ENCODE measurements around the gene LGALS8.

Gene LGALS8

DNA sequence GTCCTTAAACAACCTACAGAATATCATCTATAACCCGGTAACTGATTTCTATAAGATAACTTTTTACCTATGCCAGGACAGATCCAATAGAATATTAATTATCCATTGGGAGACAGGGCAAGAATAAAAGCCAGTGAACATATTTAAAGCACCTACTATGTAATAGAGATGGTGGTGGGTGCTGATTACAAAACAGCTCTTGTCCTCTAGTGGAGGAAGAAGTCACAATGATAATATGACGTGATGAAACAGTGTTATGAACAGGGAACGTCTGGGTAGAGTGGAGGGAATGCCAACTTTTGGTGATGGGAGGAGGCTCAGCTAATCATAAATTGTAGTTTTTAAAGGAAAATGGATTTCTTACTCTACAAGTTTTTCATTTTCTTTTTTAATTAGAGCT is 2.3 kb downstream of the LGALS8 start:
- Histone ChIP-seq H3K4me1 (ENCODE audit: control insufficient read depth, insufficient read depth, low read length) (peaks cover 9% of the 10 kb centered on the region), H3K4me3 (ENCODE audit: low read length) (no peak overlapping the region), H3K9ac (ENCODE audit: low read length) (no peak overlapping the region), H3K9me3 (ENCODE audit: control insufficient read depth, low read length) (no peaks in the 10 kb centered on the region), H3K36me3 (ENCODE audit: control insufficient read depth, insufficient read depth, low read length, severe bottlenecking) (peaks cover 17% of the 10 kb centered on the region), H3K27me3 (replicated peaks; ENCODE audit: control insufficient read depth, insufficient read depth, low read length) (no peaks in the 10 kb centered on the region)
- DNase-seq (ENCODE audit: low read depth) = no peak

- no peak for DNase-seq (ENCODE audit: low read depth)
- Histone ChIP-seq H3K4me1 (ENCODE audit: control insufficient read depth, insufficient read depth, low read length) (peaks cover 9% of the 10 kb centered on the region), H3K9ac (ENCODE audit: low read length) (no peak overlapping the region), H3K4me3 (ENCODE audit: low read length) (no peak overlapping the region), H3K36me3 (ENCODE audit: control insufficient read depth, insufficient read depth, low read length, severe bottlenecking) (peaks cover 26% of the 10 kb centered on the region), H3K9me3 (ENCODE audit: control insufficient read depth, low read length) (no peaks in the 10 kb centered on the region), H3K27me3 (replicated peaks; ENCODE audit: control insufficient read depth, insufficient read depth, low read length) (no peaks in the 10 kb centered on the region)
Observed at GRCh38 chr1:236530286-236530685, 6.5 kb downstream of the LGALS8 start.

DNA sequence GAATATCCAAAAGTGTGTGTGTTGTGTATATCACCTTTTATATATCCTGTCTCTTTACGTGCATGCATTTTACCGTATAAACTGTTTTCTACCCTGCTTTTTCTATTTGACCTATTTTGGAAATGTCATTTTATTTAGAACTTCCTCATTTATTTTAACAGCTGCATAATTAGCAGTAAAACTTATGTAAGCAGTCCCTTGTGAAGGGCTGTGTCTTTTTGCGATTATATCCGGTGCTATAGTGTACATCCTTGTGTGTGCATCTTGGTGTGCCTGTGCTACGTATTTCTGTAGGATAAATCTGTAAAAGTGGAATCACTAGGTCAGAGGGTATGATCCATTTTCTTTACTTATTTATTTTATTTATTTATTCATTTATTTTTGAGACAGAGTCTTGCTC is 7.2 kb downstream of the LGALS8 start:
- Histone ChIP-seq H3K4me3 (ENCODE audit: low read length) (no peak overlapping the region), H3K4me1 (ENCODE audit: control insufficient read depth, insufficient read depth, low read length) (peaks cover 9% of the 10 kb centered on the region), H3K36me3 (ENCODE audit: control insufficient read depth, insufficient read depth, low read length, severe bottlenecking) (peaks cover 27% of the 10 kb centered on the region), H3K9ac (ENCODE audit: low read length) (no peak overlapping the region), H3K27me3 (replicated peaks; ENCODE audit: control insufficient read depth, insufficient read depth, low read length) (no peaks in the 10 kb centered on the region), H3K9me3 (ENCODE audit: control insufficient read depth, low read length) (no peaks in the 10 kb centered on the region)
- no peak for DNase-seq (ENCODE audit: low read depth)

DNA sequence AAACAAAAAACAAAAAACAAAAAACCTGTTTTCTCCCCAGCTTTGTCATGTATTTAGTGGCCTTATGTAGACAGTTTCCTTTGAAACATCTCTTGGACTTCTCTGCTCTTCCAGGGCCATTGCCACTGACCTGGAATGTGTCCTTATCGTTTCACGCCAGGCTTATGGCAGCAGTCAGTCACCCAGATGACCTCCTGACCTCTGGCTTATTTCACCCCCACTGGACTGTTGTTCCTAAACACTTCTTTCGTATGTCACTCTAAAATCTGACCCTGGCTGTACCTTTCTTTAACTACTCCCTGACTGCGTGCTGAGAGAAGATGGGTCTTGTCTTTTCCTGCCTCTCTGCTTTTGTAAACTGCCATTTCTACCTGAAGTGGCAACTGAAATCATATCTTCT is 9.1 kb downstream of the LGALS8 start:
- Histone ChIP-seq H3K4me1 (ENCODE audit: control insufficient read depth, insufficient read depth, low read length) (peaks cover 9% of the 10 kb centered on the region), H3K4me3 (ENCODE audit: low read length) (no peak overlapping the region), H3K36me3 (ENCODE audit: control insufficient read depth, insufficient read depth, low read length, severe bottlenecking) (peaks cover 22% of the 10 kb centered on the region), H3K9ac (ENCODE audit: low read length) (no peak overlapping the region), H3K27me3 (replicated peaks; ENCODE audit: control insufficient read depth, insufficient read depth, low read length) (no peaks in the 10 kb centered on the region), H3K9me3 (ENCODE audit: control insufficient read depth, low read length) (no peaks in the 10 kb centered on the region)
- DNase-seq (ENCODE audit: low read depth) = no peak

DNA sequence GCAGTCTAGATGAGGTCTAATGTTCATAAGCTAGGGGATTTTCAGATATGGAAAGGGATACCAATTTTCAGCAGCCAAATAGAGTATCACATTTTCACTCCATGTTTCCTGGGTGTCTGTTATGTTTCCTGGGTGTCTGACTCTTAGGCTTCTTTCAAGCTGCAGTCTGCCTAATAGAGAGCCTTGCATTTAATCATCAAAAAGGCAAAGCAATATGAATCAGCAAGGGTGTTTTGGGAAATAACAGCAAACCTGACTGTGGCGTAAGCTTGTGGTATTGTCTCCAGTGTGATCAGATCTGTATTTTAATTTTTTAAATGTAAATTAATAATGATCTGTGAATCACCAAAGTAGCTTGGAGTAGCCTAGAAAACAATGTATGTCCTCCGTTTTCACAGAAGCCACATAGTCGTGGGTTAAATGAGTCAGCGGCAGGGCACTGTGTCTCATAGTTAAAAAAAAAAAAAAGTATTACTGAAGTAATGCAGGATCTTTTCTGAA is 10.4 kb downstream of the LGALS8 start:
- Histone ChIP-seq H3K36me3 (ENCODE audit: control insufficient read depth, insufficient read depth, low read length, severe bottlenecking) (peaks cover 34% of the 10 kb centered on the region), H3K4me1 (ENCODE audit: control insufficient read depth, insufficient read depth, low read length) (peaks cover 9% of the 10 kb centered on the region), H3K27me3 (replicated peaks; ENCODE audit: control insufficient read depth, insufficient read depth, low read length) (no peaks in the 10 kb centered on the region), H3K4me3 (ENCODE audit: low read length) (no peak overlapping the region), H3K9me3 (ENCODE audit: control insufficient read depth, low read length) (no peaks in the 10 kb centered on the region), H3K9ac (ENCODE audit: low read length) (no peak overlapping the region)
- peak; percentile 57 for DNase-seq (ENCODE audit: low read depth)

GRCh38 chr1:236535190-236535589 is 11.4 kb downstream of the LGALS8 start:
- Histone ChIP-seq H3K9me3 (ENCODE audit: control insufficient read depth, low read length) (no peaks in the 10 kb centered on the region), H3K27me3 (replicated peaks; ENCODE audit: control insufficient read depth, insufficient read depth, low read length) (no peaks in the 10 kb centered on the region), H3K4me1 (ENCODE audit: control insufficient read depth, insufficient read depth, low read length) (peaks cover 9% of the 10 kb centered on the region), H3K4me3 (ENCODE audit: low read length) (no peak overlapping the region), H3K36me3 (ENCODE audit: control insufficient read depth, insufficient read depth, low read length, severe bottlenecking) (peaks cover 44% of the 10 kb centered on the region), H3K9ac (ENCODE audit: low read length) (no peak overlapping the region)
- no peak for DNase-seq (ENCODE audit: low read depth)

GRCh38 chr1:236535662-236536161 is 11.9 kb downstream of the LGALS8 start:
- Histone ChIP-seq H3K9ac (ENCODE audit: low read length) (no peak overlapping the region), H3K36me3 (ENCODE audit: control insufficient read depth, insufficient read depth, low read length, severe bottlenecking) (peaks cover 49% of the 10 kb centered on the region), H3K9me3 (ENCODE audit: control insufficient read depth, low read length) (no peaks in the 10 kb centered on the region), H3K27me3 (replicated peaks; ENCODE audit: control insufficient read depth, insufficient read depth, low read length) (no peaks in the 10 kb centered on the region), H3K4me1 (ENCODE audit: control insufficient read depth, insufficient read depth, low read length) (peaks cover 9% of the 10 kb centered on the region), H3K4me3 (ENCODE audit: low read length) (no peak overlapping the region)
- DNase-seq (ENCODE audit: low read depth) = no peak

DNA sequence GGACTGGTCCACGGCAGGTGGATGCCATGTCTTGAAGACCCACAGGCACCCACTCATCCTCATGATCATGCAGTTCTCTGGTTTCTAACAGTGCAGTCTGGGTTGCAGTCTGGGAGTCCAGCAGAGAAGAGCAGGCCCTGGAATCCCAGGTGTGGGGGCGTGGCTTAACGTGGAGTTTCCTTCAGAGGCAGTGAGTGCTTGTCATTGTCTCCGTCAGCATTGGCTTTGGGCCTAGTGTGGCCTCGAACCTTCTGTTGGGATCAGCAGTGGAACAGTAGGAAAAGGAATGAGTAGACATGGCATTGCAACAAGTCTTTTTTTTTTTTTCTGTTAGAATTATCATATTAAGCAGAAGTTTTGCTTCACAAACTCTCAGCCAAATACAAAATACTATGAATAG is 12.8 kb downstream of the LGALS8 start:
- no peaks in the 10 kb centered on the region for H3K27me3 ChIP-seq (replicated peaks; ENCODE audit: control insufficient read depth, insufficient read depth, low read length)
- H3K4me1 ChIP-seq (ENCODE audit: control insufficient read depth, insufficient read depth, low read length) = peaks cover 9% of the 10 kb centered on the region
- H3K36me3 ChIP-seq (ENCODE audit: control insufficient read depth, insufficient read depth, low read length, severe bottlenecking) = peaks cover 57% of the 10 kb centered on the region
- no peak overlapping the region for H3K9ac ChIP-seq (ENCODE audit: low read length)
- no peak for DNase-seq (ENCODE audit: low read depth)
- H3K4me3 ChIP-seq (ENCODE audit: low read length) = no peak overlapping the region
- H3K9me3 ChIP-seq (ENCODE audit: control insufficient read depth, low read length) = no peaks in the 10 kb centered on the region

GRCh38 chr1:236540813-236541465 is 17.2 kb downstream of the LGALS8 start:
- H3K27me3 ChIP-seq (replicated peaks; ENCODE audit: control insufficient read depth, insufficient read depth, low read length) = no peaks in the 10 kb centered on the region
- DNase-seq (ENCODE audit: low read depth) = no peak
- H3K4me3 ChIP-seq (ENCODE audit: low read length) = no peak overlapping the region
- no peaks in the 10 kb centered on the region for H3K9me3 ChIP-seq (ENCODE audit: control insufficient read depth, low read length)
- no peaks in the 10 kb centered on the region for H3K4me1 ChIP-seq (ENCODE audit: control insufficient read depth, insufficient read depth, low read length)
- peaks cover 89% of the 10 kb centered on the region for H3K36me3 ChIP-seq (ENCODE audit: control insufficient read depth, insufficient read depth, low read length, severe bottlenecking)
- no peak overlapping the region for H3K9ac ChIP-seq (ENCODE audit: low read length)

GRCh38 chr1:236541710-236542109 is 17.9 kb downstream of the LGALS8 start:
- no peak overlapping the region for H3K9ac ChIP-seq (ENCODE audit: low read length)
- H3K4me1 ChIP-seq (ENCODE audit: control insufficient read depth, insufficient read depth, low read length) = no peaks in the 10 kb centered on the region
- no peak overlapping the region for H3K4me3 ChIP-seq (ENCODE audit: low read length)
- DNase-seq (ENCODE audit: low read depth) = no peak
- H3K27me3 ChIP-seq (replicated peaks; ENCODE audit: control insufficient read depth, insufficient read depth, low read length) = no peaks in the 10 kb centered on the region
- peaks cover 92% of the 10 kb centered on the region for H3K36me3 ChIP-seq (ENCODE audit: control insufficient read depth, insufficient read depth, low read length, severe bottlenecking)
- H3K9me3 ChIP-seq (ENCODE audit: control insufficient read depth, low read length) = no peaks in the 10 kb centered on the region

DNA sequence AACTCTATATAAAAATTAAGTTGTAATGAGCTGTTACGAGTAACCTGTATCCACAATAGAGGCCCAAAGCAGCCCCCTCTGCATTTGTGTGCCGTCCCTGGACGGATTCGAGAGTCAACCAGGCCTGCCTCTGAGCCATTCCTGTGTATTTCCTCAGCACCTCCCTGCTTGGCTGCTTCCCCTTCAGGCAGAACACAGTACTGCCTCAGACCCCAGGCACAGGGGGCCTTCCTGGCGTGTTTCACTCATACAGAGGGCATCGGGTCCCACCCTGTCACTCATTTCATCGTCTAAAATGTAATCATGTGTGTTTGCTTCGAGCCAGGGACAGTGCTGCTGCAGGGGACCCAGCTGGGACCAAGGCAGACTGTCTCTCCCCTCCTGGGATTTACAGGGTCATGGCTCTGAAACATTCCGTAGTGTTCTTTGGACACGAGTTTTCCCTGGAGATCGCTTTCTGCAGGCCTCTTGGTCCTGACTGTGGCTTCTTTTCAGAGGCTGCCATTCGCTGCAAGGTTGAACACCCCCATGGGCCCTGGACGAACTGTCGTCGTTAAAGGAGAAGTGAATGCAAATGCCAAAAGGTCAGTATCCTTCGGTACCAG is 19.4 kb downstream of the LGALS8 start:
- H3K27me3 ChIP-seq (replicated peaks; ENCODE audit: control insufficient read depth, insufficient read depth, low read length) = no peaks in the 10 kb centered on the region
- no peak for DNase-seq (ENCODE audit: low read depth)
- peaks cover 100% of the 10 kb centered on the region for H3K36me3 ChIP-seq (ENCODE audit: control insufficient read depth, insufficient read depth, low read length, severe bottlenecking)
- no peaks in the 10 kb centered on the region for H3K4me1 ChIP-seq (ENCODE audit: control insufficient read depth, insufficient read depth, low read length)
- H3K4me3 ChIP-seq (ENCODE audit: low read length) = no peak overlapping the region
- no peak overlapping the region for H3K9ac ChIP-seq (ENCODE audit: low read length)
- no peaks in the 10 kb centered on the region for H3K9me3 ChIP-seq (ENCODE audit: control insufficient read depth, low read length)

Data from adipocyte (in vitro differentiated cells).